Measurements from ENCODE around the gene LRRC8A.

- no peak for TF ChIP-seq EP300 (IDR thresholded peaks at IDR 0.05)
- no peak for TF ChIP-seq CTCF (IDR thresholded peaks at IDR 0.05)
- TF ChIP-seq POLR2A (IDR thresholded peaks at IDR 0.05): no peak
Observed at GRCh38 chr9:128833696-128834095, 48.2 kb upstream of the LRRC8A start.
